SW480 (cell line): ENCODE results near the gene DDB1.

Experiments
- DNase-seq: peaks from one replicate; pipeline ENCODE4 v3.0.0-alpha.2; 2016; ENCODE audit warnings: low spot score

The DDB1 gene

GRCh38 chr11:61334434-61335354, 1.8 kb upstream of the DDB1 start:
- peak; percentile 27 for DNase-seq

DNA sequence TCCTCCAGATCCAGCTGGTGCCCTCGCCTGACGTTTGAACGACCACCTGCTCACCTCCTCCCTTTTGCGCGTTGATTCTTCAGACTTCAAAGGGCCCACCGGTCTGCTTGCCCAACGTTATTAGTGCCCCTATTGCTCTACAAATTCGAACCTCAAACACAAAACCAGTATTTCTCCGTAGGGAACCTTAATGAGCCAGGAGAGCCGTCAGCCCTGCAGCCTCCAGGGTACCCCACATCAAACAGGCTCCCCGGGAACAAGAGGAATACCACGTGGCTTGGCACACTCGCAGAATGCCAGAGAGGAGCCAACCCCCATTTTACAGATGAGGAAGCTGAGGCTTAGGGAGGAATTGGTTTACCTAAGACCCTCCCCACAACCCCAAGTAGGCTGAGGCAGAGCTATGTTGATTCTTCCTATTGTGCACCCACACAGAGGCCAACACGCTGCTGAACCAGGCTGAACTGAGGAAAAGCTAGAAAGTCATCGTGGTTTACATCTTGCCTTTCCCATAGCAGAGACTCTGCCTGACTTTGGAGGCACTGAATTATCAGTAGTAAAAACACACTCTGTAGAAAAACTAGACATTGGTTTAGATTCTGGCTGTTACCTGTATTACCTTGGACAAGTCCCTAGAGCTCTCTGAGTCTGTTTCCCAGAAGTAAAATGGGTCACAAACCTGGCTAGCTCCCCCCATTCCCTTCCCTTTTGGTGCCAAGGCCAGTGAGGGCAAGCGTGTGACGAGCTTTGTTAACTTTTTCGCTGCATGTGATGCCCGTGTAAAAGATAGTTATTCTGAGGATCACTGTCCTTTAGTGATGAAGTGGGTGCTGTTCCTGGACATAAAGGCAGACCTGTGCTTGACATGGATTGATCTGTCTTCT, 887 bp upstream of the DDB1 start:
- DNase-seq: no peak

DNA sequence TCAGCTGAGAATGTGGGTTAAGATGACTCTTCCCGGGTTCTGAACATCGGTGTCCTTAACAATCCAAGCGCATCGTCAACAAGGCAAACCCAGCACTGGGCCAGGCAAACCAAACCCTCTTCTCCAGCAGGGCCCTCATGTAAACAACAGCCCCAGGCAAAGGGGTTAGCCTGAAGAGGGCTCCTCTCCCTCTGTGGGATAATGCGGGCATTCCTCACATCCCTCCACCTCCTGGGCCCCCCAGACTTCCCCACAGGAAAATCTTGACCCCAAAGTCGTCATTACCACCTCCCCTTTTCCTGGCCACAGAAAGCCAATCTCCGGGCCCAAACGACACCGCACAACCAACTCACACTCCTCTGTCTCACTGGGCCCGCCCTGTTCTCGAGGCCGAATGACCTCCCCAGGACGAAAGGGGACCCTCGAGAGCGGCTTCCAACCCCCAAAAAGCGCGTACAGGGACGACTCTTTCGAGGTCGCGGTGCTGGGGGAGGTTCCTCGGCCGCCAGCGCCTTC, 566 bp downstream of the DDB1 start:
- no peak for DNase-seq

DNA sequence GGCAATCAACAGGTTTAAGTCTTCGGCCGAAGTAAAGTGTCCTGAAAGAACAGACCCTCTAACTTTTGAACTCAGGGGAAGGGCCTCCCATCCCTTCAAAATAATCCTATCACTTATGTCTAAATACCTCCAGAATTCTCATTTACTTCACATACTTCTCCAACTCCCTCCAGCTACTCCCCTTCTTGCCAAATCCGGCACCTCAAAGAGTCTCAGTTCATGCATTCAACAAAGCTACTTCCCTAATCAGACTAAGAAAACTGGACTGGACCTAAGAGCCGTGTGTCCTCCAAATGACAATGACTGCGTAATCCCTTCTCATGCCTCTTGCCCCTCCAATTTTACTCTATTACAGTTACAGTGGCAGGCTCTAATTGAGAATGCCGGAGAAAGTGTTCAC, 1.3 kb downstream of the DDB1 start:
- DNase-seq: no peak

- no peak for DNase-seq
Measured at GRCh38 chr11:61329871-61330270, 3.0 kb downstream of the DDB1 start.

GRCh38 chr11:61328351-61328750, 4.6 kb downstream of the DDB1 start:
- DNase-seq: no peak

- DNase-seq: no peak
Measured at GRCh38 chr11:61327669-61328071, 5.2 kb downstream of the DDB1 start.

- no peak for DNase-seq
Measured at GRCh38 chr11:61325649-61326414, 7.1 kb downstream of the DDB1 start.

GRCh38 chr11:61315260-61315659, 17.6 kb downstream of the DDB1 start:
- DNase-seq: no peak

- no peak for DNase-seq
Measured at GRCh38 chr11:61310749-61311148, 22.2 kb downstream of the DDB1 start.

- DNase-seq: no peak
Measured at GRCh38 chr11:61309739-61310138, 23.2 kb downstream of the DDB1 start.

- no peak for DNase-seq
Measured at GRCh38 chr11:61309141-61309540, 23.8 kb downstream of the DDB1 start.

GRCh38 chr11:61307354-61307753, 25.6 kb downstream of the DDB1 start:
- no peak for DNase-seq

GRCh38 chr11:61306221-61306620, 26.7 kb downstream of the DDB1 start:
- DNase-seq: no peak

DNA sequence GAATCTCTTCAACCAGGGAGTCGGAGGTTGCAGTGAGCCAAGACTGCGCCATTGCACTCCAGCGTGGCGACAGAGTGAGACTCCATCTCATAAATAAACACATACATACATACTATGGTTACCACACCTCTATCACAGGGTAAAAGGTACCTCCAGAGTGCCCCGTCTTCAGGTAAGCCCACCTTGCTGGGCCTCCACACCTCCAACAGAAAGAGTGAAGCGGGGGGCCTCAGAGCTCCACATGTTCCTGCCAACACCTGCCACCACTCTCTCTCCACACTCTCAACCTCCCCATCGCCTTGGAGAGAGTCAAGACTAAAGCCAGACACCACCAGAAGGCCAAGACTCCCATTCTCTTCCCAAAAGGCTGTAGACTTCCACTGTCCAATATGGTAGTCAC, 27.5 kb downstream of the DDB1 start:
- DNase-seq: no peak

GRCh38 chr11:61303725-61304124, 29.2 kb downstream of the DDB1 start:
- no peak for DNase-seq

DNA sequence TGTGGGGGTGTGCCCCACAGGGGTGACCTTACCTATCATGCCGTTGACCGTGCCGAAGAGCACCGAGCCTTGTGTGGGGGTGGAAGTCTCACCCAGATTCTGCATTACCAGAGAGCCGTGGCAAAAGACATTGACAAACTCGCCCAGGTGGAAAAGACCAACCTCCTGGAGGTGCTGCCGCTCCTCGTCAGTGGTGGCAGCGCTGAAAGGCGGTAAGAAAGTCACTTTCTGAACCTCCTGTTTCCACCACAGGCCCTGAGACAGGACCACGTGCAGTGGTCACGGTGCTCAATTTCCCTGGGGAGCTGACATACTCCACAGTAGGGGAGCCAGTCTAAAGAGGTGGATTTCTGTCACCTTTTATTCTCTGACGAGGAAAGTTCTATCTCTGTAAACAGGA, 30.4 kb downstream of the DDB1 start:
- no peak for DNase-seq

- DNase-seq: no peak
Measured at GRCh38 chr11:61298663-61299244, 34.2 kb downstream of the DDB1 start.

DNA sequence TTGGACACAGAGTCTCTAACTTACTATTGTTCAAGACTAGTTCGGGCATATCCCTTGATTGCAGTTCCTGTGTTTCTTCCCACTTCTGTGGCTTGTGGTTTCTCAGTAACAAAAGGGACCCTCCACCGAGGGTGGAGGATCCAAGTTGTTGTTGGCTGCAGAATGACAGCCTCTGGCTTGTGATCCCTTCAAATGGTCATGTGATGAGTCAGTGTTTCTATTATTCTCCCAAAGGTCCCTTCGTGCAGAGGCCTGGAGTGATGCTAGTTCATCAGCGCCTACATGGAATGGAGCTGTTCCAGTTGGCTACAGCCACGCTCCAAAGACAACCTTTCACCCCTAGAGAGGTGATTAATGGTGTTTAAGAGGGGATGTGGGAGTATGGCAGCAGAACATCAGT, 35.2 kb downstream of the DDB1 start:
- DNase-seq: peak; percentile 70

DNA sequence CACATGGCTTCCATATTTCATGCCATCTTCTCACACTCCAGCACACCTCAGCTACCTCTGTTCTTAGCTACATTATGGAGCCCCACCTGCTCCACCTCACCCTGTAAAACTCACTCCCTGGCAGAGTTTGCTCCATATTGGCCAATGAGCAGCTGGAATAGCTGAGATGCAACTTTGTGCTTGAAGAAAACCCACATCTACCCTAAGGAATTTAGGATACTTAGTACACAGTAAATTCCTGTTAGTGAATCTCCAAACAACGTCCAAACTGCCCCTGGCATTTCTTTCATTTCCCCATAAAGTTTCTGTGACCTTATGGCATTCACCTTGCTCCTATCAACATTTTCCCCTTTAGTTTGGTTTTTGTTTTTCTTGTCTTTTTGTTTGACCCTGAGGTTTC, 35.6 kb downstream of the DDB1 start:
- peak; percentile 16 for DNase-seq

DNA sequence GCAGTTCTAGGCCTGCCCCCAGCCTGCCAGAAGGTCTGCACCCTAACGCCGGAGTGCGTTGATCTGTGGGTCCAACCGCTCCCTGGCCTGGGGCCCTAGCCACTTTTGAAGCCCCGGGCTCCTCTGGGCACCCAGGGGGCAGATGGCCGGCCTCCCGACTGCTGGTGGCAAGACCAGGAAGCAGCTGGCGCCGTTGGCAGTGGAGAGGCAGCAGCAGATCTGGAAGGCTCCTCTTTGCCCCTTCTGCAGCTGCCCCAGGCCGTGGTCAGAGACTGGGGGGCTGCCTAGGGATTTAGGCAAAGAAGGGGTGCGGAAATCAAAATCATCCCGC, 37.3 kb downstream of the DDB1 start:
- no peak for DNase-seq
